AG09309 (cell line): ENCODE measurements around the gene CD58.

Experiments
- DNase-seq: peaks from one replicate; pipeline ENCODE4 v3.0.0-alpha.2; 2010; ENCODE audit warnings: low read depth
- H3K4me3 ChIP-seq: 2 replicates; pipeline ENCODE4 v1.5.1; 2011; ENCODE audit warnings: mild to moderate bottlenecking, low read depth, low read length, moderate library complexity; ENCODE audit not compliant: control insufficient read depth
- CTCF ChIP-seq: IDR thresholded peaks from 2 replicates; pipeline ENCODE4 v1.5.1; 2011; ENCODE audit warnings: mild to moderate bottlenecking, low read depth, low read length, inconsistent platforms; ENCODE audit not compliant: insufficient read depth, control insufficient read depth; ENCODE audit errors: missing control alignments

CD58 gene

GRCh38 chr1:116571215-116571919, 541 bp upstream of the CD58 start:
- no peak for TF ChIP-seq CTCF
- peak overlapping the region; percentile 76 for H3K4me3 ChIP-seq
- no peak for DNase-seq

GRCh38 chr1:116569776-116570357, 959 bp downstream of the CD58 start:
- H3K4me3 ChIP-seq, result peak overlapping the region; percentile 76
- DNase-seq, result no peak
- no peak for TF ChIP-seq CTCF

GRCh38 chr1:116569381-116569670, 1.5 kb downstream of the CD58 start:
- no peak for DNase-seq
- H3K4me3 ChIP-seq, result no peak overlapping the region

GRCh38 chr1:116568662-116569380, 2.0 kb downstream of the CD58 start:
- TF ChIP-seq CTCF, result no peak
- no peak overlapping the region for H3K4me3 ChIP-seq
- DNase-seq, result no peak

More at GRCh38 chr1:116569381-116569670, 1.5 kb downstream of the CD58 start:
- TF ChIP-seq CTCF, result no peak

GRCh38 chr1:116567790-116568661, 2.8 kb downstream of the CD58 start:
- no peak for DNase-seq
- TF ChIP-seq CTCF, result no peak
- H3K4me3 ChIP-seq, result no peak overlapping the region

GRCh38 chr1:116565222-116565621, 5.6 kb downstream of the CD58 start:
- no peak for DNase-seq
- TF ChIP-seq CTCF, result no peak
- no peak overlapping the region for H3K4me3 ChIP-seq
